Jurkat, Clone E6-1 (cell line): ENCODE data around the gene DLL3.

Source experiments
- DNase-seq: peaks from one replicate; pipeline ENCODE4 v3.0.0-alpha.2; 2011; ENCODE audit warnings: low read depth, low spot score
- H3K4me3 ChIP-seq: 2 replicates; pipeline ENCODE4 v1.5.1; 2011; ENCODE audit warnings: mild to moderate bottlenecking, low read length, control low read depth, moderate library complexity

The DLL3 gene

GRCh38 chr19:39480337-39481228, 18.2 kb upstream of the DLL3 start, which contains the start of gene TIMM50:
TSS of gene TIMM50 (plus strand) at chr19:39480838. CDS start at chr19:39480854, 16 bp downstream.
- peak within 1 kb of the TSS; percentile 98 for H3K4me3 ChIP-seq
- DNase-seq: peak; percentile 91

DNA sequence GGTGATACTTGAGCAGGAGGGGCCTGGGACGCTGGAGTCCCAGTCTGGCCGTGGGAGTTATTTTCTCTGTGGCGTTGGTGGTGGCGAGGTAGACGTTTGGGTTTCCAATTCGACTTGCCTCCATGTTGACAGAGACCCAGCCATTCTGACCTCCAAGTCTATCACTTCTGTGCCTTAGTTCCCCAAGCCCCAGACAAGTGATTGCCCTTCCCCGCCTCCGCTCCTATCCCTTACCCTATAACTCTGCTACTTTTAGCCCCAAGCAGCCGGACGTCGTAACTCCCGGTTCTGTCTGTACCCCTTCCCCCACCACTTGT, 17.6 kb upstream of the DLL3 start:
- no peak for DNase-seq
- H3K4me3 ChIP-seq: peak overlapping the region; percentile 98

- no peak for DNase-seq
- H3K4me3 ChIP-seq: peak overlapping the region; percentile 98
Observed at GRCh38 chr19:39481676-39482075, 17.1 kb upstream of the DLL3 start.

DNA sequence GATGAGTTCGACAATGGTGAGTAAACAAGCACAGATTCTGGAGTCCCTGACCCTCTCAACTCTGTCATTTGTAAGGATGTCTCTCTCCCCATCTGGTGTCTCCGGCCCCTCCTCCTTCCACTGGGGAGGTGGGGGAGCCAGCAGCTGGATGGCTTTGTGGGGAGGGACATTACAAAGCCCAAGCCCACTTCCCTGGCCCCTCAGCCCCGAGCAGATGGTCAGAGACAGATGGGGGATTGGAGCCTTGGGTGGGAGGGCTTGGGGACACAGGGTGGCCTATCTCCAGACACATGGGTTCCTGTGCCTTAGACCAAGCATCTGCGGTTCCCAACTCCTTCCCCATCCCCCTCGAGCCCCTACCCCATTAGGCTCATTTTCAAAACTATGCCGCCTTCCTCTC, 15.6 kb upstream of the DLL3 start:
- no peak for DNase-seq
- H3K4me3 ChIP-seq: no peak overlapping the region

DNA sequence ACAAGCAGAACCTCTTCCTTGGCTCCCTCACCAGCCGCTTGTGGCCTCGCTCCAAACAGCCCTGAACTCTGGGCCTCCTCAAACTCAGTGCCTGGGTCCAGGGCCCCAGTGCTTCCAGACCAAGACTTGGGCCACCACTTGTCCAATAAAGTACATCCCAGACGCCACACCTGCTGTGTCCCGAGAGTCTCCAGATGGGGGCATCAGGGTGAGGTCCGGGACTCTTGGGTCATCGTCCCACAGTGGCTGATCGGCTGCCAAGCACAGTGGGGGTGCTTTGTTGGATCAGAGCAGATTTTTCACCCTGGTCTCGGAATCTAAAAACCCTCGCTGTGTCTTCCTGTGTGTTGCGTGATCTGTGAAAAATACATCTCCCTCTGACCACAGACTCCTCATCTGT, 9.0 kb upstream of the DLL3 start:
- no peak overlapping the region for H3K4me3 ChIP-seq
- DNase-seq: no peak

DNA sequence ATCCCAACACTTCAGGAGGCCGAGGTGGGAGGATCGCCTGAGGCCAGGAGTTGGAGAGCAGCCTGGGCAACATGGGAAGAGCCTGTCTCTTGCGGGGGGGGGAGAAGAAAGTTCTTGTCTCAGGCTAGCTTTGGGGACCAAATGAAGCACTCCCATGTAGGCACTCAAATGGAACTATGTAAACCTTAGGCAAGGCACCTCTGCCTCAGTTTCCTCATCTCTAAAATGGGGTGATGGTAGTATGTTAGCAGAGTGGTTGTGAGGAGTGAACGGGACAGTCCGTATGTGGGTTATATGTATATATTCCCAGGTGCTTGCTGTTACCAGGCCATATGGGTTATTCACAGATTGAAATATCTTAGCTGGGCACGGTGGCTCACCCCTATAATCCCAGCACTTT, 6.5 kb upstream of the DLL3 start:
- no peak overlapping the region for H3K4me3 ChIP-seq
- no peak for DNase-seq

GRCh38 chr19:39492788-39493187, 6.0 kb upstream of the DLL3 start:
- no peak for DNase-seq
- H3K4me3 ChIP-seq: no peak overlapping the region

GRCh38 chr19:39494661-39495060, 4.1 kb upstream of the DLL3 start:
- no peak for DNase-seq
- H3K4me3 ChIP-seq: no peak overlapping the region

DNA sequence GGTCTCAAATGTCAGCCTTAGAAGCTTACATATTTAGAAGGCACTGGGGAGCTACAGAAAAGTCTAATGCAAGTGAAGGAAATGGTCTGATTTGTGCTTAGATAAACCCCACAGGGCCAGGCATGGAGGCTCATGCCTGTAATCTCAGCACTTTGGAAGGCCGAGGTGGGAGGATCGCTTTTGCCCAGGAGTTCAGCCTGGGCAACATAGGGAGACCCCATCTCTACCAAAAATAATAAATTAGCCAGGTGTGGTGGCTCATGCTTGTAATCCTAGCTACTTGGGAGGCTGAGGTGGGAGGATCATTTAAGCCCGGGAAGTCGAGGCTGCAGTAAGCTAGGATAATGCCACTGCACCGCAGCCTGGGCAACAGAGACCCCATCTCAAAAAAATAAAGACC, 2.7 kb upstream of the DLL3 start:
- H3K4me3 ChIP-seq: no peak overlapping the region
- no peak for DNase-seq

DNA sequence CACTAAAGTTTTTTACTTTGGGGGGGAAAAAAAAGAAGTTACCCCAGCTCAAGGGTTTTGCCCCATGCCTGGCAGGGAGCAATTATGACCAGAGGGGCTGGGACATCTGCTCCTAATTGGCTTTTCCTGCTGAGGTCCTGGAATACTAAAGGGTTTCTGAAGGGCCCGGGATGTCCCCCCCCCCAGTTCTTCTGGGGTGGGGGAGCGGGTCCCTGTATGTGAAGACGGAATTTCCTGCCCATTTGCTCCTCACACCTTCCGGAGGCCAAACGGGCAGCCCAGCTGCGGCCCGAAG, 1.1 kb upstream of the DLL3 start:
- H3K4me3 ChIP-seq: peak overlapping the region; percentile 23
- DNase-seq: no peak

DNA sequence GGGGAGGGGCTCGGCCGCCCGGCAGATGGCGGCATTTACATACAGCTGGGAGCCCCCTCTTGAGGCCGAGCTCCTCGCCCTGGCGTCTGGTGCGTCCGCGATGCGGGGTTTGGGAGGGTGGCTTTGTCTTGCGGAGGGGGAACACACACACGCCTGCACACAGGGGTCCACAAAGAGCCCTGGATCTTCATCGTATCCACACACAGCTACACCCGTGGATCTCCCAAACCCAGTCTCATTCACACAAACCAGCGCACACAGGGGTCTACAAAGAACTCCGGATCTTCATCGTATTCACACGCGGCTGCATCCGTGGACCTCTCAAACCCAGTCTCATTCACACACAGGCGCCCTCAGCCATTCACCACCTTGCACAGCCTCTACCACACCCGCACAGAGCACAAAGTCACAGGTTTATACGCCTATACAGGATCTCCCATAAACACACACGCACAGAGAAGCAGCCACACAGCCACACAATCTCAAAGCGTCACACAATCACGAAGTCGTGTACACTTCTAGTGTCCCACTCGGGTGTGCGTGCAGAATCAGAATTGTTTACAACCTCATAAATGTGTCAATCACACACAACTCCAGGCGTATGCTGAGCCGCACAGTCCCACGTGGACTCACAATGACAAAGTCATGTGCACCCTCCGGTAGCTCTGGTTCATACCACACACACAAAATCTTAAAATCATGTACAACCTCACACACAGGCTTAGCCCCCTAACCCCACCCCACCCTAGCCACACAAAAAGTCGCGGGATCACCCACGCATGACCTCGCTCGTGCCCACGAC, 550 bp upstream of the DLL3 start:
- no peak for DNase-seq
- peak overlapping the region; percentile 23 for H3K4me3 ChIP-seq

DNA sequence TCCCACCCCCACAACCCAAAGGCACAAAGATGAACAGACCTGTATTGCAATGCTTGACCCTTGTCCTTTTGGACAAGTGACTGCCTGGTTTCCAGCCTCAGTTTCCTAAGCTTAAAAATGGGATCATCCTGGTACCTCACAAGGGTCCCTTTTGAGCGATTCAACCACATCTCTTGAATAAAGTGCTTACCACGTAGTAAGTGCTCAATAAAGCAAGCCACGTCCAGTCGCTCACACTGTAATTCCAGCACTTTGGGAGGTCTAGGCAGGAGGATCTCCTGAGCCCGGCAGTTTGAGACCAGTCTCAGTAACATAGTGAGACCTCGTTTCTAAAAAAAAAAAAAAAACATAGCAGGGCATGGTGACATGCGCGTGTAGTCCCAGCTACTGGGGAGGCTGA, 1.2 kb downstream of the DLL3 start:
- no peak overlapping the region for H3K4me3 ChIP-seq
- no peak for DNase-seq

- H3K4me3 ChIP-seq: no peak overlapping the region
- no peak for DNase-seq
Observed at GRCh38 chr19:39500543-39500942, 1.8 kb downstream of the DLL3 start.

DNA sequence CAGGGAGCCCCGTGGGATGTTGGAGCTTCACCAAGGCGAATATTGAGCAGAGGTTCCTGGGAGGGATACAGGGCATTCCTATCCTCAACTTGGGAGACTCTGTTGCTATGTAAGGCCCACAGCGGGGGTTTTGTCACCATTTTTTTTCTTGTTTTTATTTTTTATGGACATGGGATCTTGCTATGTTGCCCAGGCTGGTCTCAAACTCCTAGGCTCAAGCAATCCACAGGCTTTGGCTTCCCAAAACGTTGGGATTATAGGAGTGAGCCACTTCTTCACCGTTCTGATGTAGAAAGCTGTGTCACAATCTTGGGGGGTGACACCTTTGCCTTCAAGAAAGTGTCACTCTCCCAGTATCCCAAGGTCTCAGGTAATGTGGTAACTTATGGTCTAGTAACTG, 2.6 kb downstream of the DLL3 start:
- no peak overlapping the region for H3K4me3 ChIP-seq
- DNase-seq: no peak

DNA sequence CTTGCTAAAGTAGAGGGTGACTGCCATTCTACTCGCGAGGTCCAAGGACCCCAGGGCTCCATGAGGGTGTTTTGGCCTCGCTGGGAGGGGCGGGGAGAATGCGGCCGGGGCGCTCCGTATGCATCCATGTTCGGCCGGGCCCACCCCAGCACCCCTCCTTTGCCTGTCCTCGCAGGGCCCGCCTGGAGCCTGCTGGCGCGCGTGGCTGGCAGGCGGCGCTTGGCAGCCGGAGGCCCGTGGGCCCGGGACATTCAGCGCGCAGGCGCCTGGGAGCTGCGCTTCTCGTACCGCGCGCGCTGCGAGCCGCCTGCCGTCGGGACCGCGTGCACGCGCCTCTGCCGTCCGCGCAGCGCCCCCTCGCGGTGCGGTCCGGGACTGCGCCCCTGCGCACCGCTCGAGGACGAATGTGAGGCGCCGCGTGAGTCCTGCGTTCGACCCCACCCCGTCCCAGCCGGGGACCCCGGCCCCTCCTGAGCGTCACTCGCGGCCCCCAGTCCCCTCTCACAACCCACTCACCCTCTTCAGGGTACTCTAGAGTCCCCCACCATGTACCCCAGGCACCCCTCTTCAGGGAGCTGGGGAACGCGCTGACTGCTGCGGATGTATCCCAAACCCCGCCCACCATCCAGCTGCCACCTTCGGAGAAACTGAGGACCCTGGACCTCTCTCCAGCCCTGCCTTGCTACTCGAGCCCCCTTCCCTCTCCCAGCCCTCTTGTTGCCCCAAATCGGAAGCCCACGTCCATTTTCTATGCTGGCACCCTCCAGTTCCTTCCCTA, 4.1 kb downstream of the DLL3 start:
- H3K4me3 ChIP-seq: peak overlapping the region; percentile 22
- peak; percentile 75 for DNase-seq

DNA sequence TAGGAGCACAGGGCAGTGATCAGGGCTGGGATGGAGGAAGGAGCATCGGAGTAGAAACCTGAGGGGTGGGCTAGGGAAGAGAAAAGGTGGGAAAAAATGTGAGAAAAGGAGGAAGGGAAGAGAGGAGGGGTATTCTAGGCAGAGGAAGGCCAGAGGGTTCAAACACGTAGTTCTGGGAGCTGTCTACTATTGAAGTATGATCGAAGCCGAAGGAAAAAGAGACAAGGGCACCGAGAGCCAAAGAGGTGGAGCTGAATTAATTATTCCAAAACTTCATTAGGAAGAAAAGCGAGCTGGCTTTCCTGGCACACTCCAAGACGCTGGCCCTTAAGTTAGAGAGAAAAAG, 7.8 kb downstream of the DLL3 start:
- DNase-seq: no peak
- no peak overlapping the region for H3K4me3 ChIP-seq

GRCh38 chr19:39506944-39507714, 8.4 kb downstream of the DLL3 start:
- peak overlapping the region; percentile 56 for H3K4me3 ChIP-seq
- peak; percentile 43 for DNase-seq

DNA sequence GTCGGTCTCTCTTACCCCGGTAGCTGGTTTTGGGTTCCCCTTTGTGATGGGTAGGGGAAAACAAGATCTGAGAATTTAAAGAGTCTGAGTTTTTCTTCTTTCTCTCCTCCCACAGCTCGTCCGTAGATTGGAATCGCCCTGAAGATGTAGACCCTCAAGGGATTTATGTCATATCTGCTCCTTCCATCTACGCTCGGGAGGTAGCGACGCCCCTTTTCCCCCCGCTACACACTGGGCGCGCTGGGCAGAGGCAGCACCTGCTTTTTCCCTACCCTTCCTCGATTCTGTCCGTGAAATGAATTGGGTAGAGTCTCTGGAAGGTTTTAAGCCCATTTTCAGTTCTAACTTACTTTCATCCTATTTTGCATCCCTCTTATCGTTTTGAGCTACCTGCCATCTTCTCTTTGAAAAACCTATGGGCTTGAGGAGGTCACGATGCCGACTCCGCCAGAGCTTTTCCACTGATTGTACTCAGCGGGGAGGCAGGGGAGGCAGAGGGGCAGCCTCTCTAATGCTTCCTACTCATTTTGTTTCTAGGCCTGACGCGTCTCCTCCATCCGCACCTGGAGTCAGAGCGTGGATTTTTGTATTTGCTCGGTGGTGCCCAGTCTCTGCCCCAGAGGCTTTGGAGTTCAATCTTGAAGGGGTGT, 9.1 kb downstream of the DLL3 start:
- DNase-seq: no peak
- peak overlapping the region; percentile 56 for H3K4me3 ChIP-seq

DNA sequence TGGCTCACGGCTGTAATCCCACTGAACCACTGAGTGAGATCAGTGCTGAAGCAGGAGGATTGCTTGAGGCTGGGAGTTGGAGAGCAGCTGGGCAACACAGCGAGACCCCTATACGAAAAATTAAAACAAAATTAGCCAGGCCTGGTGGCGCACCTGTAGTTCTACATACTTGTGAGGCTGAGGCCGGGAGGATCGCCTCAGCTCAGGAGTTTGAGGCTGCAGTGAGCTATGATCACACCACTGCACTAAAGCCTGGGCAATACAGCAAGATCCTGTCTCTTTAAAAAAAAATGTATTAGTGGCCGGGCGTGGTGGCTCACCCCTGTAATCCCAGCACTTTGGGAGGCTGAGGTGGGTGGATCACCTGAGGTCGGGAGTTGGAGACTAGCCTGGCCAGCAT, 9.9 kb downstream of the DLL3 start:
- H3K4me3 ChIP-seq: no peak overlapping the region
- DNase-seq: no peak
